ENCODE measurements around the gene MEGF11.

MEGF11 gene

DNA sequence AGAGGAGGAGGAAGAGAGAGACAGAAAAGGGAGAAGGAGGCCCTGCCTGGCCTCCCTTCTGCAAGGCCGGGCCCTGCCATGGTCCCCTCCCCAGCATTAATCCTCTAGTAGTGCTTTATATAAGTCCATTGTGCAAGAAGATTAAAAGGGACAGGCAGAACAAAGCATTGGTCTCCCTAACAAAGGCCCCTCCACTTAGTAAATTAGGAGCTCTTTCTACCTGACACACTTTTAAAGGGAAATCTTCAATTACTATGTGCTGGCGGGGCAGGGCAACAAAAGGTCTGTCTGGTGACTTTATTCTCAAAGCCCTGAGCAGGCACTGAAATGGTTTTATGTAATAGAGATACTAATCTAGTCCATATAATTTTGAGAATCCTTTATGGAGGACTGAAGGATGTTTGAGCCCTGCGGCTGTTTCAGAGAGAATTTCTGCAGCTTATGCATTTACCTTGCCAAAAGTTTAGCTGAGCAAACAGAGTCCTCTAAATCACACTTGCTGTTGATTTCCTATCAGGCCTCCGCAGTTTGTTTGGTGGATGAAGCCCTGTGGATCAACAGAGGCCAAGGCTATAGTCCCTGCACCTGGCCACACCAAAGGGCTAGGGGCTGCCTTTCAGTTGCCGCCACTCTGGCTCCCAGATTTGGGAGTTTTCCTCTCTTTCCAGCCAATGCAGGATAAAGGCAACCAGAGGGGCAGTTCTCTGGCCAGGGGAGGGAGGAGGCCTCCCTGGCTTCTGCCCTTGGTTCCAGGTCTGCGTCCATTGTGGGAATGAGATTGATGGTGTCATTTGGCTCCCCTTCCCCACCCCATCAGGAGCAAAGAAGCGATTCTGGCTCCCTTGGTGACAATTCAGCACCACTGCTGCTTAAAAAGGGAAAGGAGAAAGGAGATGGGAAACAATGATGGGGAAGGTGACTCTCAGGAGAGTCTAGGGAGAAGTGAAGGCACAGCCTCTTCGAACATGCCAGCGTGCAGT lies 148.0 kb downstream of the MEGF11 start:
- TF ChIP-seq, protein P1, sequence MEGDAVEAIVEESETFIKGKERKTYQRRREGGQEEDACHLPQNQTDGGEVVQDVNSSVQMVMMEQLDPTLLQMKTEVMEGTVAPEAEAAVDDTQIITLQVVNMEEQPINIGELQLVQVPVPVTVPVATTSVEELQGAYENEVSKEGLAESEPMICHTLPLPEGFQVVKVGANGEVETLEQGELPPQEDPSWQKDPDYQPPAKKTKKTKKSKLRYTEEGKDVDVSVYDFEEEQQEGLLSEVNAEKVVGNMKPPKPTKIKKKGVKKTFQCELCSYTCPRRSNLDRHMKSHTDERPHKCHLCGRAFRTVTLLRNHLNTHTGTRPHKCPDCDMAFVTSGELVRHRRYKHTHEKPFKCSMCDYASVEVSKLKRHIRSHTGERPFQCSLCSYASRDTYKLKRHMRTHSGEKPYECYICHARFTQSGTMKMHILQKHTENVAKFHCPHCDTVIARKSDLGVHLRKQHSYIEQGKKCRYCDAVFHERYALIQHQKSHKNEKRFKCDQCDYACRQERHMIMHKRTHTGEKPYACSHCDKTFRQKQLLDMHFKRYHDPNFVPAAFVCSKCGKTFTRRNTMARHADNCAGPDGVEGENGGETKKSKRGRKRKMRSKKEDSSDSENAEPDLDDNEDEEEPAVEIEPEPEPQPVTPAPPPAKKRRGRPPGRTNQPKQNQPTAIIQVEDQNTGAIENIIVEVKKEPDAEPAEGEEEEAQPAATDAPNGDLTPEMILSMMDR (IDR thresholded peaks at IDR 0.05; ENCODE audit: insufficient read depth, low read length, poor library complexity, severe bottlenecking), result no peak
- TF ChIP-seq EZH2phosphoT487 (conservative IDR thresholded peaks at IDR 0.05; ENCODE audit: low read length), result no peak
- Histone ChIP-seq H3K4me2 (ENCODE audit: low read depth, low read length, poor library complexity, severe bottlenecking) (no peak overlapping the region), H3K27ac (ENCODE audit: low read depth, low read length) (no peak overlapping the region), H3K27me3 (ENCODE audit: low read length) (no peaks in the 10 kb centered on the region), H2AFZ (ENCODE audit: low read depth, low read length, severe bottlenecking) (no peak overlapping the region), H3K9me3 (ENCODE audit: insufficient read depth, low read length) (no peaks in the 10 kb centered on the region), H3F3A (ENCODE audit: insufficient read depth) (no peaks in the 10 kb centered on the region), H4K20me1 (ENCODE audit: low read depth, low read length) (no peaks in the 10 kb centered on the region), H3K9ac (ENCODE audit: low read length) (no peak overlapping the region), H3K4me3 (ENCODE audit: insufficient read depth, low read length, poor library complexity, severe bottlenecking) (no peak overlapping the region), H3K79me2 (ENCODE audit: insufficient read depth, low read length) (no peaks in the 10 kb centered on the region), H3K36me3 (ENCODE audit: low read length) (no peaks in the 10 kb centered on the region), H3K9me2 (replicated peaks; ENCODE audit: insufficient read depth, low read length) (no peaks in the 10 kb centered on the region)

DNA sequence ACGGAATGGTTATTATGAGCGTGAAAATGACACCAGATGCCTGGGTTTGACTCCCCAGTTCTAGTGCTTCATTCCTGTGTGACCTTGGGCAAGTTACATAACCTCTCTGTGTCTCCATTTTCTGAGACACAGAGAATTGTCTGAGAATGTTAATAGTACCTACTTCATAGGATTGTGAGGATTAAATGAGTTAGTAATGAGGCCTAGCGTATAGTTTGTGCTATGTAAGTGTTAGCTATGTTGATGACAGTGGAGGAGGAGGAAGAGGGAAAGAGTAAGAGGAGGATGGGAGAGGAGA lies 150.3 kb downstream of the MEGF11 start:
- no peaks in the 10 kb centered on the region for H4K20me1 ChIP-seq (ENCODE audit: low read depth, low read length)
- H3K27me3 ChIP-seq (ENCODE audit: low read length), result no peaks in the 10 kb centered on the region
- no peaks in the 10 kb centered on the region for H3K36me3 ChIP-seq (ENCODE audit: low read length)

DNA sequence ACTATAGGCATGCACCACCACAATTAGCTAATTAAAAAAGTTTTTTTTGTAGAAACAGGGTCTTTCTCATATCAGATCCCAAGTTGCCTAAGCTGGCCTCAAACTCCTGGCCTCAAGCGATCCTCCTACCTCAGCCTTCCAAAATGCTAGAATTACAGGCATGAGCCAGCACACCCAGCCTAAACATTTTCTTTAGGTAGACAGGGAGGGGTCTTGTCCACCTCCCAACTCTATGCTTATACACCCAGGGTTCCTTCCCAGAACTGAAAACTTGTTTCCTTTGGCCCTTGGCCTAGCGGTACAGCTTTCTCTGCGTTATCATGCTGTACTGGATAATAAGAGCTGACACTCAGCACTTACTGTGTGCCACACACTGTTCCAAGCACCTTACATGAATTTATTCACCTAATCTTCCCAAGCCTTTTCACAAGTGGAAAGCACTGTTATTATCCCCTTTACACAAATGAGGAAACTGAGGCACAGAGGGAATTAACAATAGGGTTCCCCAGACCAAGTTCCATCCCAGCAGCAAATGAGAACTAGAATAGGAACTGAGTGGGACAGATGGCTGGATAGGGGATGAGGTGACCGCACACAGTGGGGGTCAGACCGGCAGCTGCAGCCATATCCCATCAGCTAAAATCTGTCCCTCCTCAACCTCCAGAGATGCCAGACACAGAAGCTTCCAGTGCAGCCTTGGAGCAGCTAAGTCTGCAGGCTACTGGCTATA lies 150.8 kb downstream of the MEGF11 start:
- no peaks in the 10 kb centered on the region for H4K20me1 ChIP-seq (ENCODE audit: low read depth, low read length)
- no peak overlapping the region for H3K9ac ChIP-seq (ENCODE audit: low read length)
- H3K27me3 ChIP-seq (ENCODE audit: low read length), result no peaks in the 10 kb centered on the region

More for the DNA sequence above, 150.3 kb downstream of the MEGF11 start:
- H3F3A ChIP-seq (ENCODE audit: insufficient read depth), result no peaks in the 10 kb centered on the region
- H3K4me3 ChIP-seq (ENCODE audit: insufficient read depth, low read length, poor library complexity, severe bottlenecking), result no peak overlapping the region
- H3K4me2 ChIP-seq (ENCODE audit: low read depth, low read length, poor library complexity, severe bottlenecking), result no peak overlapping the region
- no peaks in the 10 kb centered on the region for H3K9me2 ChIP-seq (replicated peaks; ENCODE audit: insufficient read depth, low read length)
- H3K27ac ChIP-seq (ENCODE audit: low read depth, low read length), result no peak overlapping the region
- no peak overlapping the region for H2AFZ ChIP-seq (ENCODE audit: low read depth, low read length, severe bottlenecking)
- no peaks in the 10 kb centered on the region for H3K9me3 ChIP-seq (ENCODE audit: insufficient read depth, low read length)
- no peak overlapping the region for H3K9ac ChIP-seq (ENCODE audit: low read length)
- TF ChIP-seq EZH2phosphoT487 (conservative IDR thresholded peaks at IDR 0.05; ENCODE audit: low read length), result no peak
- TF ChIP-seq, protein P1 (IDR thresholded peaks at IDR 0.05; ENCODE audit: insufficient read depth, low read length, poor library complexity, severe bottlenecking), result no peak
- H3K79me2 ChIP-seq (ENCODE audit: insufficient read depth, low read length), result no peaks in the 10 kb centered on the region

More for the DNA sequence above, 150.8 kb downstream of the MEGF11 start:
- no peaks in the 10 kb centered on the region for H3K9me3 ChIP-seq (ENCODE audit: insufficient read depth, low read length)
- H2AFZ ChIP-seq (ENCODE audit: low read depth, low read length, severe bottlenecking), result no peak overlapping the region
- TF ChIP-seq EZH2phosphoT487 (conservative IDR thresholded peaks at IDR 0.05; ENCODE audit: low read length), result no peak
- TF ChIP-seq, protein P1 (IDR thresholded peaks at IDR 0.05; ENCODE audit: insufficient read depth, low read length, poor library complexity, severe bottlenecking), result no peak
- no peaks in the 10 kb centered on the region for H3K9me2 ChIP-seq (replicated peaks; ENCODE audit: insufficient read depth, low read length)
- H3K4me2 ChIP-seq (ENCODE audit: low read depth, low read length, poor library complexity, severe bottlenecking), result no peak overlapping the region
- no peaks in the 10 kb centered on the region for H3K79me2 ChIP-seq (ENCODE audit: insufficient read depth, low read length)
- no peak overlapping the region for H3K27ac ChIP-seq (ENCODE audit: low read depth, low read length)
- no peaks in the 10 kb centered on the region for H3F3A ChIP-seq (ENCODE audit: insufficient read depth)
- H3K4me3 ChIP-seq (ENCODE audit: insufficient read depth, low read length, poor library complexity, severe bottlenecking), result no peak overlapping the region
- no peaks in the 10 kb centered on the region for H3K36me3 ChIP-seq (ENCODE audit: low read length)
